Urothelium cell line (cell line): ENCODE data around the gene HTR4.

Experiments
- DNase-seq: peaks from one replicate; pipeline ENCODE4 v3.0.0; 2011; ENCODE audit warnings: low spot score, mixed read lengths
- FAIRE-seq: peaks from 2 replicates; lab custom pipeline; 2011; peaks lifted over from hg19 to GRCh38; lab: Jason Lieb, UNC

HTR4 gene

DNA sequence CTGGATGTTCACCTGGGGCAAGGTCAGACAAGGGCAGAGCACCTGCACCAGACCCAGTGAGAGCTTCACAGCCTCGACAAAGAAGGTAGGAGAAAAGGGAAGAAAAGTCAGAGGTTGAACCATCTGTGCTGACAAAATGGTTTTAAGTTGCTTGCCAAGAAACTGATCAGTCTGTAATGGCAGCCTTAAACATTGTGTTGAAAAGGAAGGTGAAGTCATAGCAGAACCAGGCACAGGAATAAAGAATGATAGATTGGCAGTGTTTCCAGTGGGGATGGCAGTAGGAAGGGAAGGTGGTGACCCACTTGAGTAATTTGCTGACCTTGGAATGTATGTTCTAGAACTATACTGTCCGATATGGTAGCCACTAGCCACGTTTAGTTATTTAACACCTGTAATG, 34.2 kb downstream of the HTR4 start:
- FAIRE-seq (no peak), DNase-seq (no peak)

DNA sequence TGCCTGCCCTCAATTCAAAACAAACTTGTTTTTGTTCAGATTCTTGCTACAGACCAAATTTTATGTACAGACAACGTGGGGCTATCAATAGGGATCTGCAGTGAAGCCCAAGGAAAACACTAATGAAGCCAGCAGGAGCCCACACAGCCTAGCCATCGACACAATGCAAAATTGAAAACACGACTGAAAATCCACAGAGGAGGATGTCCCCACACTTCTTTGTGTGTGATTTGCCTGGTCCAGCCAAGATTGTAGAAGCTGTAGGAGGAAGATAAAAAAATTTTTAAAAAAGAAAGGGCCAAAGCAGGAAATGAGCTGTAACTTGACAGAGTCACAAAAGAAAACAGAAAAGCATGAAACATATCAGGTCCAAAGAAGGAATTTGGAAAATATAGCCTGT, 34.8 kb downstream of the HTR4 start:
- FAIRE-seq (no peak), DNase-seq (no peak)

DNA sequence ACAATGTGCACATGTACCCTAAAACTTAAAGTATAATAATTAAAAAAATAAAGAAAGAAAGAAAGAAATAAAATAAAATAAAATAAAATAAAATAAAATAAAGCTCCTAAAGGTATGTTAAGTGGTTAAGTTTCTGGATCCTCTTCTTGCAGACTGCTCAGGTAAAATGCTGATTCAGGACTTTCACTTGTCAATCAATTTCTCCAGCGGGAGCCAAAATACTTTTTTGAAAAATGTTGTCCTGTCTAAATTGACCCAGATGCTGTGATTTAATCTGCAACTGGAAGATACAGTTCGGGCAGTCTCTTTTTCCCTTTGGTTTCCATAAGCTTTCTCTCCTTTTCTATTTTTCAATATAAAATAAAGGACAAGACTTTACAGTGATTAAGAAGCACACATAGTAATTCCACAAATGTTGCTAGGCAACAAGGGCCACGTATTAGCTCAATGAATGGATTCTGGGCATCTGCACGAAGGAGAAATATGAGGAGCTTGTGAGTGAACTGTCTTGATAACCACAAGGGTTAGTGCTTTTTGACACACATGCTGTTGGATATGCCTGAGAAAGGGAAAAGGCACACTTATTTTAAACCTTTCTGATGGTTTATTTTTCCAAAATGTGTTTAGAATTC, 38.6 kb downstream of the HTR4 start:
- FAIRE-seq (no peak), DNase-seq (no peak)

DNA sequence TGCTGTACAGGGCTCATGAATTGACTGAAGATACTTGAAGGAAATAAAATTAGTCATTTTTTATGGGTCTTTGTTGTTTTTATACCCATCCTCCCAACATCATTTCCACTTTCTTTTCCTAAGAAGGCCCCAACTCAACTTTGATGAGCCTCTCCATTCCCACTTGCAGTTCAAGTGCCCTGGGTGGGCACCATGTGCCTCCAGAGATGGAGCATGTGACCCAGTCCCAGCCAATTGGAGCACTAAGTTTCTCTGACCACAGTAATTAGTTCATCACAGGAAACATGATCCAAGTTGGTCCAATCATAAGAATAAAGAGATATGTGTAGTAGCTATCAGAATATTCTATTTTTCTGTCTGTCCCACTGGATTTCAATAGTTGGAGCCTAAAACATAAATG, 46.9 kb downstream of the HTR4 start:
- FAIRE-seq (no peak), DNase-seq (no peak)

DNA sequence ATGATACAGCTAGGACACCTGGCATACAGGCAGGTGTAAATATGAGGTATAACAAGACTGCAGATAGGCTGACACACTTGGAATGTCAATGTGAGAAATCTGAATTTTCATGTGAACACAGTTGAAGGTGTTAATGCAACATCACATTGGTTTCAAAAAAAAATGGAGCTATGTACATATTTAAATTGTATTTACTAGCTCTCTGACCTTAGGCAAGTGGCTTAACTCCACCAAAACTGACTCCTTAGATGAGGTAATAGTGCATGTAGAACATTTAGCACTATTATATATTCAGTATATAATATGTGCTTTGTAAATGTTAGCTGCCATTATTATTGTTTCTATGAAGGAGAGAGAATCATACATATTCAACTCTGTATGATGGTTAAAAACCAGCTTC, 48.0 kb downstream of the HTR4 start:
- DNase-seq (no peak), FAIRE-seq (no peak)

DNA sequence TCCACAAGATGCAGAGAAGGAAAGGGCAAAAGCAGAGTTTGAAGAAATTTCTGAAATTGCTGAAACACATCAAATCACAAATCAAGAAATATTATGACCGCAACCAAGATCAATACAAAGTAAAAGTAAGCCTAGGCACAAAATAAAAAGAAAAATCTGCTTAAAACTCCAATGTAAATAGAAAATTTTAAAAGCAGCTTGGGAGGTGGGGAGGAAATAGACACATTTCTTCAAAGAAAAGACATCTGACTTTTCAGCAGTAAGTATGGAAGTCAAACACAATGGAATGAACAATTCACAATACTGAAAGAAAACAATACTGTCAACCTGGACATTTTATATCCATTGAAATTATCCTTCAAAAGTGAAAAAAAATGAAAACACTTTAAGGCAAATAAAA, 55.1 kb downstream of the HTR4 start:
- FAIRE-seq: no peak

DNA sequence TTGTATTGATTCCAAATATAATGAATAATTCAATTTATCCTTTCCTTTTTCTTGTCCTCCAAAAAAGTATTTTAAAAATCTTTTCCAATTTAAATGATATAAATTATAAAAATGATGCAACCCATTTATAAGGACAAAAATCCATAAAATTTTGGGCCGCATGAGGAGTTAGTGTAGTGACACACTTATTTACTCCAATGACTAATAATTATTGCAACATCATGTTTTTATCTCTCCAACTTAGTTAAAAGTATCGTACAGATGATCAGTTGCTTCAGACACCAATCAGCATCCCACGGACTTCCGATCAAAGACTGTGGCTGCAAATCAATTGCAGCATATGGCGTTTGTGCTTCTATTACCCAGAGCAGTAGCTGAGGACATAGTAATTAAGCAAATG, 58.6 kb downstream of the HTR4 start:
- no peak for FAIRE-seq
- DNase-seq: no peak

More for the DNA sequence above, 55.1 kb downstream of the HTR4 start:
- DNase-seq: no peak

DNA sequence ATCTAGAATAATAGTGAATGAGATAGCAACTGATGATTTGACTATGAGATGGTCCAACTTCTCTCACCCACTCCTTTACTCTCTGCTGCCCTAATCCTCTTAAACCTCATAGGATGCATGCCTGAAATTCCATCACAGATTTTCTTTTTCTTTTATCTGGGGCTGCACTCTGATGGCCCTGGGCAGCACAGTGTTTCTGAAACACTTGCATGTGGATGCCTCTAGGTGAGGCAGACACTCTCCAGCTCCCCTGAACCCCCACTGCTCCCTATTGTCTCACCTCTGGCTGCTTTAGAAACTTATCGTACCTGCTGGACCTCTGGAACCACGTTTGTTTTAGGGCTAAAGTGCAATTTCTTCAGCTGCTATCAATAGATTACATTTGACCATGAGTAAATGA, 67.5 kb downstream of the HTR4 start:
- no peak for DNase-seq
- FAIRE-seq: no peak

DNA sequence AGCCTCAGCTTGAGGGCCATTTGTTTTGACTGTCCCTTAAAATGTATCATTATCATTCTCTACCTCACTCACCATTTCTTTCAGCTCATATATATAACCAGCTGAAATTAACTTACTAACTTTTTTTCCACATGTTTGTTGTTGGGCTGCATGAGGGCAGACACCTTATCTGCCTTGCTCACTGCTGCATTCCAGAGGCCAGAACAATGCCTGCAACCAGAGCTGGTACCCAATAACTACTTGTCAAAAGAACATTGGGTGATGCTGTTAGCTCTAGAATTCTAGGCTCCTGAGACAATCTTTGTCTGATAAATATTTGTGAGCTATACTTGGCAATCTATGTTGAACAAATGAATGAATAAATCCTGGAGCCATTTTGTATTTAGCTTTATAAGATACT, 68.3 kb downstream of the HTR4 start:
- DNase-seq (no peak), FAIRE-seq (no peak)

DNA sequence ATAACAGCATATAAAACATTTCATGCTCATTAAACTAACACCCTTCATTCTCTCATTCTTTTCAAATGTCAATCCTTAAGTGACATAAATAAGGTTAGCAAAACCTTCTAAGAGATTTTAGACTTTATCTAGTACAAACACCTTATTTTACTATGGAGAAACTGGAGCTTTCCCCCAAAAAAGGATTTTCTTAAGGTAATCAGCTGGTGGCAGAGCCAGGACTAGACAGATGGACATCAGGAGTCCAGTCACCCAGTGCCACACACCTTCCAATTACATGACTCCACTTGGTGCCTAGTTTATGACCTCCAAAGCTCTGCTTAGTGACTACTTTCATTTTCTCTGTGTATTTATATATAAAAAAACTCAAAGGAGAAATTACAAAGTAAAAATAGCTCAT, 70.2 kb downstream of the HTR4 start:
- DNase-seq (no peak), FAIRE-seq (no peak)

DNA sequence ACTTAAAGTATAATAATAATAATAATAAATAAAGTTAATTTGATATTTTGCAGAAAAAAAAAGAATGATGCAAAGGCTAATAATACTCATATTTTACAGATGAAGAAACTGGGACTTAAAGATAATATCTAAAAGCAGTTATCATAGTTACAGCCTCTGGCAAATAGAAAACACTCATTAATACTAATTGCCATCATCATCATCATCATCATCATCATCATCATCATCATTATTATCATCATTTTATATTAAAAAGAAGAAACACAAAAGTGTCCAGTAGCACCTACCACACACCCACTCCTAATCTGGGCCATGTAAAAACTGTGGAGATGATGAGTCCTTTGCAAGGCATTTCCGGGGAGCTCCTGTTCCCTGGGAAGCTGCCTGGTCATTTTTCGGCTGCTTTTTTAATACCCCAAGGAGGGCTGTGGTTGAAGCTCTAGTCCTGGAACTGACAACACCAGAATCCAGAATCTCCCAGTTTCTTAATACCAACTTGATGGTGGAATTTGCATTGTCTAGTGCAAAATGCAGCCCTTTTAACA, 70.8 kb downstream of the HTR4 start:
- peak; percentile 21 for DNase-seq
- no peak for FAIRE-seq

DNA sequence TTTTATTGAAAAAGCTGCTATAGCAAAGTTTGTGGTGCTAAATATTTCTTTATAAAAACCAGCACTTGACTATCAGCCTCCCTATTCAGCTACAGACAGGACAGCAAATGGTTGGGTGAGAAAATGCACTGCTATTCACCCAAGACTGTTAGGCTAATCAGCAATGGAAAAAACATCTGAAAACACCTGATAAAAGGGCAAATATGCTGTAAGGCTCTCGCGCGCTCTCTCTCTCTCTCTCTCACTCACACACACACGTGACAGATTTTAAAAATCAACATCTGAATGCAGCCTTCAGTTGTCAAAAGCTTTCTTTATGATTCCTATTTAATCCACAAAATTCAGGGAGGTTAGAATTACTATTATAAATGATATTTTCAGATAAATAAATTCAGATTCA, 80.2 kb downstream of the HTR4 start:
- DNase-seq: no peak
- FAIRE-seq: no peak

DNA sequence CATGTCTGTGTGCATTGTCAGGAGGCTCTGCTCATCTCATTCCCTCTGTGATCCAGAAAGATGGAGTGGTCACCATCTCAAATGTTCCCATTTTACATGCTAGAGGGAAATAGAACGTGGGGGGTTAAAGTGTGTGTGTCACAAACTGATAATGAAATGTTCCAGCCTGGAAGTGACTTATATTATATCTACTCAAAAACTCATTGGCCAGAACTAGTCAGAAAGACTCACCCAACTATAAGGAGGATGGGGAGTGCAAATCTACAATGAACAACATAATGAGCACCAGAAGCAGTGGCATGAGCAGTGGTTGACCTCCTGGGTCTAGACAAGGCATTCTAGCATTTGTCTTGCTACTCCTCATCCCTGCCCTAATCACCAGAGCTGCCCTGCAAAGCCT, 81.0 kb downstream of the HTR4 start:
- no peak for DNase-seq
- FAIRE-seq: no peak

DNA sequence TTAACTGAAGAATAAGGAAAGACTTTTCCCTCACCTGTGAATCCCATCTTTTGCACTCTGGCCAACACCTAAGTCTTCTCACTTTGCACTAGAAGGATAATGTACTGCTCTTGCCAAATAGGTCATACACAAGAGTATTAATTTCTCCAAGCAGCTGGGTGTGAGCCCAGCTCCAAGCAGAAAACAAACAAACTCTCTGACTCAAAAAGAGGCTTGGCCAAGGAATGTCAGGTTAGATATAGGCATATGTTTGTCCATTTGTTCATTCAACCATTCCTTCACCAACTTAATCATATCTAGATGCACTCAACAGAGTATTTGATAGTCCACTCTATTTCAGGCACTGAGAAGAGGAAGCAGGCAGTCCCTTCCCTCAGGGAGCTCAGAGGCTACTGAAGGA, 84.4 kb downstream of the HTR4 start:
- FAIRE-seq (no peak), DNase-seq (no peak)

DNA sequence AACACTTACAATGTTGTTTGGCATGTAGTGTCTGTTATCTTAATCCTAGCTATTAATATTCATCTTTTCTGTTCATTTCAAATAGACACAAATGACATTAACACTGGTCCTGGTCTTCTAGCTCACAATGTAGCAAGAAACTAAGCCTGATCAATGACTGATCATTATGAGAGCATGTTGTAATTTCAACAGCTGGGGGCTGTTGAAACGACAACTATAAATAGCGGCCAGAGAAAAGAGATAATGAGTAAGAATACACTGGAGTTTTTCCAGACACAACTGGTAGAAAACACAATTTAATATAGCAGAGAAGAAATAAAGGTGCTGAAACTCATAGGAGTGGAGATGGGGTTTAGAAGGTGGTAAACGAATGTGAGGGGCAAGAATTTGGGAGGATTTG, 89.2 kb downstream of the HTR4 start:
- DNase-seq (no peak), FAIRE-seq (no peak)

DNA sequence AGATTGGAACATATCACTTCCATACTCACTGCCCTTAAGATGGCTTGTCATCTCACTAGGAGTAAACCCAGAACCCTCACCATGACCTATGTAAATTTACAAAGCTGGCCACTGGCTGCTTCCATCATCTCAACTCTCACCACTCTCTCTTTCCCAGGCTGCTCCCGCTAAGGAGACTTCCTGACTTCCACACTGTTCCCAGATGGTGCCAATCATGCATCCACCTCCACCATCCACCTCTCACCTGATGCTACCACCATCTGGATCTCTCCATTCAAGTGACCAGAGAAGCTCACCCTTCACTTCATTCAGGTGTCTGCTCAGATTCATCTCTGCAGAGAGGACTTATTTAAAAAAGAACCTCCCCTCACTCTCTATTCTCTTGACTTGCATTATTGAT, 91.3 kb downstream of the HTR4 start:
- no peak for FAIRE-seq
- no peak for DNase-seq

DNA sequence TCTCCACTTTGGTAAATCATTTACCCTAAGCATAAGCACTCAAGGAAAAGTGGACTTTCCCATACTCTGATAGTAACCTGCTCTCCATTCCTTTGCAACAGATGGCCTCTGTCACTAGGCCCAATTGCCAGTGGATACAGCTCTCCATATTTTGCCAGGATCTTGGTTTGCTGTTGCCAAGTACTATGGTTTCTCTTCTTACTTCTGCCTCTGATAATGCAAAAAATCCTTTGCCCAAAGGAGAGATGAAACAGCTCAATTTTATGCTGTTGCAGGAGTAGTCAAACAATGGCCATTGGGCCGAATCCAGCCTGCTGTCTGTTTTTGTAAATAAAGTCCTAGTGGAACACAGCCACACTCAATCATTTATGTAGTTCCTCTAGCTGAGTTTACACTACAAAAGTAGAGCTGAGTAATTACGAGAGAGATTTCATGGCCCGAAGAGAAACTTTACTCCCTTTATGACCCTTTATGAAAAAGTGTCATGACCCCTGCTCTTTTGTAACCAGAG, 92.5 kb downstream of the HTR4 start:
- no peak for FAIRE-seq
- DNase-seq: no peak

DNA sequence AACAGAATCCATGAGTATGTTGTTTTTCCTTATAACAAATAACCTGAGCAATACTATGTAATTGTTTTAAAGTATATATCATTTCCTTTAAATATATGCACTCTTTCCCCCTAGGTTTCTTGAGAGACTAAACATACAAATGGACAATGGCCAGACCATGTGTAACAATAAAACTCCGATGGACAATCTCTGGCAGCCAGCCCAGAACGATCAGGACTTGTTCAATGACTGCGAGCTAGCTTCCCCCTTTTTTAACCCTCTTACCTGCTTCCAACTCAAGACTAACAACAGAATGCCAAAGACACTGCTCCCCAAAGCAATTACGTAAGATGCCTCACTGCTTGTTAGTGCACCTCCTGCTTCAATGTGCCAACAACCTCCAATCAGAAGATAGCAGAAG, 94.9 kb downstream of the HTR4 start:
- FAIRE-seq (no peak), DNase-seq (no peak)

DNA sequence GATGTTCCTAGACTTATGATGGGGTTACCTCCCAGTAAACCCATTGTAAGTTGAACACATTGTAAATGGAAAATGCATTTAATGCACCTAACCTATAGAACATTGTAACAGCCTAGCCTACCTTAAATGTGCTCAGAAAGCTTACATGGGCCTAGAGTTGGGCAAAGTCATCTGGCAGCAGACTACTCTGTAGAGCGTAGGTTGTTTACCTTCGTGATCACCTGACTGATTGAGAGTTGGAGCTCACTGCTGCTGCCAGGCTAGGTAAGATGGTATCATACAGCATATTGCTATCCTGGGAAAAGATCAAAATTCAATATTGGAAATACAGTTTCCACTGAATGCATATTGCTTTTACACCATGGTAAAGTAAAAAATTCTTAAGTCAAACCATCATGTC, 95.4 kb downstream of the HTR4 start:
- FAIRE-seq (no peak), DNase-seq (no peak)

DNA sequence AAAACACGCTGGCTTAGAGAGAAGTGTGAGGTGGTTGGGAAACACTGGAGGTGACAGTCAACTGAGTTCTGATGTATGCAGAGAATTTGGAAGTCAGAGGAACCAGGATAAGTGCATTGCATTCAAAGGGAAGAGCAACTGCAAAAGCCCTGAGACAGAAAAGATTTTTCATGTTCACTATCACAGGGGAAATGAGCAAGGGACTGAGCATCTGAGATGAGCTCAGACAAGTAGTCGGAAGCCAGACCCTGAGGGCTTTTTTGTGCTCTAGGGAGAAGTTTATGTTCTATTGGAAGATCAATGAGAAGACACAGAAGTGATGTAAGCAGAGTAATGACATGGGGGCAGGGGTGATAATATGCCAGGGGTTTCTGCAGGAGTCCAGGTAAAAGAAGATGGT, 97.5 kb downstream of the HTR4 start:
- FAIRE-seq (no peak), DNase-seq (no peak)

DNA sequence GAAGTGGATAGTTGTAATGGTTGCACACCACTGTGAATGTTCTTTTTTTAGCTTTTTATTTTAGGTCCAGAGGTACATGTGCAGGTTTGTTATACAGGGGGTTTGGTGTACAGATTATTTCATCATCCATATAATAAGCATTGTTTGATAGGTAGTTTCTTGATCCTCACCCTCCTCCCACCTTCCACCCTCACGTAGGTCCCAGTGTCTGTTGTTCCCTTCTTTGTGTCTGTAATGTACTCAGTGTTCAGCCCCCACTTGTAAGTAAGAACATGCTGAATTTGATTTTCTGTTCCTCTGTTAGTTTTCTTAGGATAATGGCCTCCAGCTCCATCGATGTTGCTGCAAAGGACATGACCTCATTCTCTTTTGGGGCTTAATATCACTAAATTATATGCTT, 99.7 kb downstream of the HTR4 start:
- no peak for DNase-seq
- no peak for FAIRE-seq

DNA sequence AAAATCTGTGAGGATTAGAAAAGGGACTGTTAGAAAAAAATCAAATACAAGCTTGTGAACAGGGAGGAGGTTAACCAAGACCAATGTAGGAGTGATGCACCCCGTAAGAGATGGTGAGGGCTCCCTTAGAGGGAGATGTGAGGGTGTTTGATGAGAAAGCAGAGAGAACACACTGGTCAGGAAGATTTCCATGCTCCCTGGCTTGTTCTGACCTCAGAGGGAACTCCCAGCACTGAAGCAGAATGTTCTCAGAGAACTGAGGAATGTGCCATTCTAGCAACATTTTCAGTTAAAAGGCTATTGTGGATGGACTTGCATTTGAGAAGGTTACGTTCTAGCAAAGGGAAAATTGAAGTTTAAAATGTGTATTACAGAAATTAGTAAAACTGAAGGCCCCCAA, 110.6 kb downstream of the HTR4 start:
- FAIRE-seq: no peak
- DNase-seq: no peak

DNA sequence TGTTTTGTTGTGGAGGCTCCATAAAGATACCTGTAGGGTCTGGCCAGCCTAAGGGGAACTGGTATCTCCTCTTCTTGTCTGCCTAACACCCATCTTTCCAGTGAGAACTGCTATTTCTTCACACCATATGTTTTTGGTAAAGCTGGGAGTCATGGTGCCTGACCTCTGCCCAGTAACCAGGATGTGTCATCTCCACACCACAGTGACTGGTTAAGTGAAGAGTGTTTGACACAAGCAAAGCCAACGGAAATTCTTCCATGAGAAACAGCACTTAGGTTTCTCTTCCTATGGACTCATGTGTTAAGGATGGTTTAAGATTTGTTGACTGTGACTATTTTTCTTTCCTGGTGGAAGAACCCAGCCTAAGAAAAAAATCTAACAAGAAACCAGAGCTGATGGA, 111.5 kb downstream of the HTR4 start:
- DNase-seq (no peak), FAIRE-seq (no peak)
